Glutamatergic neuron (in vitro differentiated cells): ENCODE data around the gene BECN2. TPM values are rescaled to one million over a fixed set of nuclear protein-coding genes. Genes with fewer than 3 reads are reported as not detected.

Source experiments
- DNase-seq: peaks from one replicate; pipeline ENCODE4 v3.0.0; 2022
- H3K27ac Mint-ChIP-seq: one replicate; pipeline ENCODE4 v1.8.0; 2020; ENCODE audit warnings: mild to moderate bottlenecking, mixed read lengths, inconsistent platforms; ENCODE audit not compliant: unreplicated experiment
- H3K27me3 Mint-ChIP-seq: one replicate; pipeline ENCODE4 v1.8.0; 2020; ENCODE audit warnings: mild to moderate bottlenecking, moderate library complexity, mixed read lengths, inconsistent platforms; ENCODE audit not compliant: unreplicated experiment
- H3K36me3 Mint-ChIP-seq: one replicate; pipeline ENCODE4 v1.8.0; 2020; ENCODE audit warnings: mild to moderate bottlenecking, mixed read lengths, inconsistent platforms; ENCODE audit not compliant: unreplicated experiment
- H3K4me1 Mint-ChIP-seq: one replicate; pipeline ENCODE4 v1.8.0; 2020; ENCODE audit warnings: mild to moderate bottlenecking, low read depth, mixed read lengths, inconsistent platforms; ENCODE audit not compliant: unreplicated experiment
- H3K4me3 Mint-ChIP-seq: one replicate; pipeline ENCODE4 v1.8.0; 2020; ENCODE audit warnings: mild to moderate bottlenecking, mixed read lengths, inconsistent platforms; ENCODE audit not compliant: unreplicated experiment
- H3K9me3 Mint-ChIP-seq: one replicate; pipeline ENCODE4 v1.8.0; 2020; ENCODE audit warnings: mild to moderate bottlenecking, moderate library complexity, mixed read lengths, inconsistent platforms; ENCODE audit not compliant: unreplicated experiment
- CTCF ChIP-seq: fragments of 200-600 bp; sonication (generic); IDR thresholded peaks from one replicate; pipeline ENCODE4 v1.5.0; 2021; ENCODE audit not compliant: partially characterized antibody, unreplicated experiment
- total RNA-seq: library from RNA; stranded (reverse); fragmentation: NEBNext Ultra II Directional; extraction: Animal tissue kit (Norgen Biotek cat#: 25700); gene quantifications from one replicate; pipeline ENCODE4 v1.2.1, GENCODE V29; 2021; ENCODE audit not compliant: unreplicated experiment

Gene BECN2
- total RNA-seq, 1 donor from 2014 or later: not detected

GRCh38 chr1:241934201-241934848, 23.2 kb upstream of the BECN2 start:
- DNase-seq: no peak
- H3K36me3 Mint-ChIP-seq: no peaks in the 10 kb centered on the region
- H3K4me3 Mint-ChIP-seq: no peak overlapping the region
- no peak overlapping the region for H3K27ac Mint-ChIP-seq
- TF ChIP-seq CTCF: no peak
- no peaks in the 10 kb centered on the region for H3K4me1 Mint-ChIP-seq
- H3K9me3 Mint-ChIP-seq: no peaks in the 10 kb centered on the region
- no peaks in the 10 kb centered on the region for H3K27me3 Mint-ChIP-seq

GRCh38 chr1:241934866-241935265, 22.7 kb upstream of the BECN2 start:
- Mint-ChIP-seq H3K36me3 (no peaks in the 10 kb centered on the region), H3K27me3 (no peaks in the 10 kb centered on the region), H3K4me3 (no peak overlapping the region), H3K9me3 (no peaks in the 10 kb centered on the region), H3K4me1 (no peaks in the 10 kb centered on the region), H3K27ac (no peak overlapping the region)
- DNase-seq: no peak
- TF ChIP-seq CTCF: no peak

GRCh38 chr1:241939798-241940197, 17.8 kb upstream of the BECN2 start:
- Mint-ChIP-seq H3K36me3 (no peaks in the 10 kb centered on the region), H3K4me1 (no peaks in the 10 kb centered on the region), H3K27ac (no peak overlapping the region), H3K9me3 (peaks cover 4% of the 10 kb centered on the region), H3K4me3 (no peak overlapping the region), H3K27me3 (no peaks in the 10 kb centered on the region)
- TF ChIP-seq CTCF: no peak
- DNase-seq: no peak

GRCh38 chr1:241942738-241943137, 14.8 kb upstream of the BECN2 start:
- Mint-ChIP-seq H3K27me3 (no peaks in the 10 kb centered on the region), H3K36me3 (no peaks in the 10 kb centered on the region), H3K4me3 (no peak overlapping the region), H3K27ac (no peak overlapping the region), H3K9me3 (peaks cover 5% of the 10 kb centered on the region), H3K4me1 (peaks cover 8% of the 10 kb centered on the region)
- no peak for DNase-seq
- TF ChIP-seq CTCF: no peak

GRCh38 chr1:241944300-241944699, 13.3 kb upstream of the BECN2 start:
- Mint-ChIP-seq H3K4me3 (no peak overlapping the region), H3K9me3 (peaks cover 5% of the 10 kb centered on the region), H3K4me1 (peaks cover 11% of the 10 kb centered on the region), H3K27ac (no peak overlapping the region), H3K27me3 (no peaks in the 10 kb centered on the region), H3K36me3 (no peaks in the 10 kb centered on the region)
- no peak for DNase-seq
- no peak for TF ChIP-seq CTCF
